Memory B cell (primary cell): ENCODE data around the gene MAP3K6.
A peak's percentile ranks its signal among the peaks of the same experiment; 100 is the strongest.
"Not testable (repeated sequence)": the region's sequence is repeated elsewhere in the genome, so short reads cannot be mapped to it uniquely, and the experiment has no call there.

Experiments used
- ATAC-seq: fragments of 150-1000 bp; cut with Tn5 transposase; 2 replicates; pipeline ENCODE4 v1.10.0; 2021; ENCODE audit warnings: low read depth, mild to moderate bottlenecking, moderate library complexity
- DNase-seq, 2 donors: peaks; one replicate each; pipeline ENCODE4 v3.0.0; 2022; ENCODE audit warnings: low spot score in 2 of 2
- H3K27ac Mint-ChIP-seq: one replicate; pipeline ENCODE4 v1.8.0; 2022; ENCODE audit warnings: mild to moderate bottlenecking, moderate library complexity, mixed read lengths
- H3K27me3 Mint-ChIP-seq: one replicate; pipeline ENCODE4 v1.8.0; 2022; ENCODE audit warnings: mixed read lengths
- H3K36me3 Mint-ChIP-seq: one replicate; pipeline ENCODE4 v1.8.0; 2022; ENCODE audit warnings: mild to moderate bottlenecking, mixed read lengths
- H3K4me1 Mint-ChIP-seq: one replicate; pipeline ENCODE4 v1.8.0; 2022; ENCODE audit warnings: mixed read lengths
- H3K4me3 Mint-ChIP-seq: one replicate; pipeline ENCODE4 v1.8.0; 2022; ENCODE audit warnings: mild to moderate bottlenecking, moderate library complexity, mixed read lengths
- H3K9me3 Mint-ChIP-seq: one replicate; pipeline ENCODE4 v1.8.0; 2022; ENCODE audit warnings: mixed read lengths

The MAP3K6 gene

GRCh38 chr1:27392778-27393635 lies 26.2 kb upstream of the MAP3K6 start:
- Mint-ChIP-seq H3K27ac (no peak overlapping the region), H3K4me3 (peak overlapping the region; percentile 57), H3K27me3 (no peaks in the 10 kb centered on the region), H3K4me1 (peaks cover 13% of the 10 kb centered on the region), H3K36me3 (no peaks in the 10 kb centered on the region), H3K9me3 (no peaks in the 10 kb centered on the region)
- ATAC-seq, result no peak
- DNase-seq, result no peak

DNA sequence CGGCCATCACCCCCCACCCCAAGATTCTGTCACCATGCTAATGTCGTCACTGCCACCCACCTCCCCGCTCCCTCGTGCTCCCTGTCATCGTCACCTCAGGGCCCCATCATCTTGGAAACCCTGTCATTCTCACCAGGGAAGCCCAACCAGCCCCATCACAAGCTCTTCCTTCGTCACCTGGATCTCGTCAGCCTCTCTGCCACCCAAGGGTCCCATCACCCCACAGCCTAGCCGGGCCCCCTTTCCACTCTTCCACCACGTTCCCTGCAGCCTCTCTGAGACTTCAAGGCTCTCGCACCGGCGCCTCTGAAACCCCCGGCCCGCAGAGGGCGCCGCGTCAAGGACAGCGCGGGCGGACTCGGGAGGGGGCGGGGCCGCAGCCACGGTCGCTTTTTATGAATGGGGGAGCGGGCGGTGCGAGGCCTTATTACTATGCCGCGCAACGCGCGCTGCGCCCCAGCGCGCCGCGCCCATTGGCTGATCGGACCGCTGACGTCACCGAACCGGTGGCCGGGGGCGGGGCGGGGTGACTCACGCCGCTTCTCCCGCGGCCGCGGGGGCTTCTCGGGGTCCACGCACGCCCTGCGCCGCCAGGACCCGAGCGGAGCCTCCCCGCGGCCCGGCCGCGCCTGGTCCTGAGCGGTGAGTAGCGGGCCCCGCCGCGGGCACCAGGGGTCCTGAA lies 25.5 kb upstream of the MAP3K6 start, which contains the start of gene GPR3:
TSS of gene GPR3 (plus strand) at position 527 of the 682 bp plus-strand sequence. CDS start 1,177 bp downstream, outside the sequence.
- H3K4me3 Mint-ChIP-seq, result peak within 1 kb of the TSS; percentile 88
- peak within 1 kb of the TSS; percentile 92 for H3K27ac Mint-ChIP-seq
- H3K4me1 Mint-ChIP-seq, result peaks cover 13% of the 10 kb centered on the region
- H3K27me3 Mint-ChIP-seq, result no peaks in the 10 kb centered on the region
- H3K9me3 Mint-ChIP-seq, result no peaks in the 10 kb centered on the region
- DNase-seq, result peak; percentile 86
- H3K36me3 Mint-ChIP-seq, result no peaks in the 10 kb centered on the region
- ATAC-seq, result peak; percentile 89

DNA sequence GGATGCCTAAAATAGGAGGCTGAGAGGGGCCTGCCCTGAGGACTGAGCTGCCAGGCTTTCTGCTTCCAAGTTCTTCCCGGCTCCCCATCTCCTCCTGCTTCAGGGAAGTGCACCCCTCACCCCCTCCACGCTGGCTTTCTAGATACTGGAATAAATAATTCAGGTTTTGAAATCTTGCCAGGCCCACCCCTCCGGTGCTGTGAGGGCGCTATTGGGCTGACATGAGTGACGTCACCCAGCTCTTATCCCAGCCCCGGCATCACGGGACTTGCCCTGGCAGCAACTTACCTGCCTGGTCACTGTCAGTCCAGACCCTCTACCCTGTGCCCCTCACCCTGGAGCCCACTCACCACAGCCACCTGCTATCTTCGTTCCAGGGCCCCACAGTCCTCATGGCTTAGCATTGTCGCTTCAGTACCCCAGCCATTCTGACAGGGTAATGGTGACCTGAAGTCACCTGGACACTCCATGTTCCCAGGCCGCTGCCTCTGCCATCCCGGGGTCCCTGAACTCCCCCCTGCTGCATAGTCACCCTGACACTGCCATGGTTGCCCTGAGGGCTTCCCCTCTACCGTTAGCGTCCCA lies 24.8 kb upstream of the MAP3K6 start:
- no peaks in the 10 kb centered on the region for H3K9me3 Mint-ChIP-seq
- peak in 1 of 2 donors; percentile 33 for DNase-seq
- H3K27ac Mint-ChIP-seq, result peak overlapping the region; percentile 92
- H3K27me3 Mint-ChIP-seq, result peaks cover 2% of the 10 kb centered on the region
- H3K36me3 Mint-ChIP-seq, result no peaks in the 10 kb centered on the region
- ATAC-seq, result no peak
- peaks cover 13% of the 10 kb centered on the region for H3K4me1 Mint-ChIP-seq
- H3K4me3 Mint-ChIP-seq, result peak overlapping the region; percentile 88

- Mint-ChIP-seq H3K36me3 (no peaks in the 10 kb centered on the region), H3K4me3 (no peak overlapping the region), H3K4me1 (peaks cover 15% of the 10 kb centered on the region), H3K27ac (no peak overlapping the region), H3K9me3 (no peaks in the 10 kb centered on the region), H3K27me3 (peaks cover 2% of the 10 kb centered on the region)
- ATAC-seq, result peak; percentile 14
- DNase-seq, result peak; percentile 70 to 79
Measured at GRCh38 chr1:27388337-27389005, 21.7 kb upstream of the MAP3K6 start.

DNA sequence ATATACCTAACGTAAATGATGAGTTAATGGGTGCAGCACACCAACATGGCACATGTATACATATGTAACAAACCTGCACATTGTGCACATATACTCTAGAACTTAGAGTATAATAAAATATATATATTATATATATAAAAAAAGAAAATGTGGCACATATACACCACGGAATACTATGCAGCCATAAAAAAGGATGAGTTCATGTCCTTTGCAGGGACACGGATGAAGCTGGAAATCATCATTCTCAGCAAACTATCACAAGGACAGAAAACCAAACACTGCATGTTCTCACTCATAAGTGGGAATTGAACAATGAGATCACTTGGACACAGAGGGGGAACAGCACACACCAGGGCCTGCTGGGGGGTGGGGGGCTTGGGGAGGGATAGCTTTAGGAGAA lies 18.0 kb upstream of the MAP3K6 start:
- not testable (repeated sequence) for DNase-seq, H3K4me3 Mint-ChIP-seq, H3K27ac Mint-ChIP-seq, H3K36me3 Mint-ChIP-seq, ATAC-seq, H3K9me3 Mint-ChIP-seq, H3K27me3 Mint-ChIP-seq
- peaks cover 11% of the 10 kb centered on the region for H3K4me1 Mint-ChIP-seq

DNA sequence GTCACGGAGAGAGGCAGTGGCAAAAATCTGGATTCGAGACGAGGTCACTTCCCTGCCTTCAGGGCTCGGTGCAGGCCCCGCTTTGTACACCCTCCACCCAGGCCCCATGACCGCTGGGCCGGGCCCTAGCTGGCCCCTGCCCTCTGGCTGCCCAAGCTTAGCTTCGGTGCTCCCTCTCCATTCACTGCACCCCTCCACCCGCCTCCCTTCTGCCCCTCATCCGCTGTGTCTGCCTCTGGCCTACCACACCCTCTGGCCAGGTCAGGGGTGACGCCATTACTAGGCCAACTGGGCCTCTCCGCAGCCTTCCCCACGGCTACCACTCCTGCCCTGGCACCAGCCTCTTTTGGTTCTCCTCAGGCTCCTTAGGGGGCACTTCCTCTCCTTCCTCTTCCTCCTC lies 16.9 kb upstream of the MAP3K6 start:
- H3K27ac Mint-ChIP-seq, result no peak overlapping the region
- no peak overlapping the region for H3K4me3 Mint-ChIP-seq
- no peak for ATAC-seq
- DNase-seq, result no peak
- H3K36me3 Mint-ChIP-seq, result no peaks in the 10 kb centered on the region
- H3K9me3 Mint-ChIP-seq, result no peaks in the 10 kb centered on the region
- H3K4me1 Mint-ChIP-seq, result peaks cover 10% of the 10 kb centered on the region
- H3K27me3 Mint-ChIP-seq, result peaks cover 2% of the 10 kb centered on the region

GRCh38 chr1:27383039-27383605 lies 16.4 kb upstream of the MAP3K6 start, which contains the start of gene CD164L2:
Gene CD164L2 (minus strand): TSS chr1:27383333. CDS start chr1:27383239, 94 bp downstream.
- Mint-ChIP-seq H3K4me3 (no peak within 1 kb of the TSS), H3K27me3 (peaks cover 2% of the 10 kb centered on the region), H3K4me1 (peaks cover 8% of the 10 kb centered on the region), H3K27ac (peak within 1 kb of the TSS; percentile 1), H3K36me3 (no peaks in the 10 kb centered on the region), H3K9me3 (no peaks in the 10 kb centered on the region)
- ATAC-seq, result peak; percentile 54
- peak in 1 of 2 donors; percentile 45 for DNase-seq

- ATAC-seq, result peak; percentile 93
- no peaks in the 10 kb centered on the region for H3K36me3 Mint-ChIP-seq
- no peak for DNase-seq
- H3K4me3 Mint-ChIP-seq, result no peak overlapping the region
- no peaks in the 10 kb centered on the region for H3K9me3 Mint-ChIP-seq
- peak overlapping the region; percentile 1 for H3K27ac Mint-ChIP-seq
- peaks cover 2% of the 10 kb centered on the region for H3K27me3 Mint-ChIP-seq
- peaks cover 8% of the 10 kb centered on the region for H3K4me1 Mint-ChIP-seq
Measured at GRCh38 chr1:27381969-27382762, 15.4 kb upstream of the MAP3K6 start.

DNA sequence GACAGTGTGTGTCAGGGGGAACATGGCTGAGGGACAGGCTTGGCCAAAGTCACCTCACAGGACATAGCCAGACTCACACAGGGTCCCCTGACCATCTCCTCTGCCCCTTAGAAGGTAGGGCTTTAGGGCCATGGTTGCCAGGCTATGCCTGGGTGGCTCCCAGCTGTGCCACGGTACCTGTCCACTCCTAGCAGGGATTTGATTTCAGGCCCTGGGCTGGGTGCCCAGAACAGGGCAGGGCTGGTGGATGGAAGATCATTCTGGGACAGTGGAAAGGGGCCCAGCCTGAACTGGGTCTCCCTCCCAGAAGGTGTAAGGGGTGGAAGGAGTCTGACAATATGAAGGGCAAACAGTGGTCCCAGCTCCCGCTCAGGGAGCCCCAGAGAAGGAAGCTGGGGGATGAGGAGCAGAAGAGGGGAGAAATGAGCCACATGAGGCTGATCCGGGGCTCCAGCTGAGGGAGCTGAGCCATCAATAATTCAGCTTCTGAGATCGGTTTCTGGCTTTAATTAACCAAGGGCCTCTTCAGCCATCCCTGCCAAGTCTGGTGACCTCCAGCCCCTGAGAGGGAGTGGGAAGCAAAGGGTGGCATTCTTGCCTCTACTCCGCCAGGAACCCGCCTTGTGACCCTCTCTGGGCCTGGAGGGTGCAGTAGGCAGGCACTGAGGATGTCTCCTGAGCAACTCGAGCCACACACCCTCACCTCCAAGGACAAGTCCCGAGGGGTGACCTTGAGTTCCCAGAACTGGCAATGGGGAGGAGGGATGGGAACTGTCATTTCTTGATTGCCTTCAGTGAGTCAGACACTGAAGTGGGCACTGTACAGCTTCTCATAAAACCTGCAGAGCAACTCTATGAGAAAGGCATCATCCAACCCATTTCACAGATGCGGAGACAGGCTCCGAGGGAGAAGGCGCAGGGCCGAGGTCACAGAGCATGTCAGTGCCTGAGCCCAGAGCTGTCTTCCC lies 14.3 kb upstream of the MAP3K6 start:
- Mint-ChIP-seq H3K4me3 (no peak overlapping the region), H3K9me3 (no peaks in the 10 kb centered on the region), H3K4me1 (peaks cover 8% of the 10 kb centered on the region), H3K36me3 (no peaks in the 10 kb centered on the region), H3K27ac (no peak overlapping the region), H3K27me3 (no peaks in the 10 kb centered on the region)
- no peak for DNase-seq
- ATAC-seq, result no peak

DNA sequence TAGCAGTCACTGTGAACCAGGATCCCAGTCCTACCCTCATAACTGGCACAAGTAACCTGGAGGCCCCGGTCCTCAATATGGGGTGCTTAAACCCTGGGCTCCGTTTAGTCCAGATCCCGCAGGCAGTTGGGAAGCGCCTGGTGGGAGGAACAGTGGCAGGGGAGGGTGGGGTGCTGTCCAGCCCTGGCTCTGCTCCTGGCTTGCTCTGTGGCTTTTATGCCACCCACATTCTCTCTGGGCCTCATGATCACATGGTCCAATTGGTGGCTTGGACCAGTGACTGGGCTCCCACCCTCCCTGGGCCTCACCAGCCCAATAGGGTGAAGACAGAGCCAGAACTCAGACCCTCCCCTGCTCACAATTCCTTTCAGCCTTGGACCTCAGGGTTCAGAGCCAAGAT lies 13.5 kb upstream of the MAP3K6 start:
- ATAC-seq (no peak), DNase-seq (no peak)
- Mint-ChIP-seq H3K4me1 (peaks cover 10% of the 10 kb centered on the region), H3K27ac (no peak overlapping the region), H3K4me3 (no peak overlapping the region), H3K9me3 (no peaks in the 10 kb centered on the region), H3K36me3 (no peaks in the 10 kb centered on the region), H3K27me3 (peaks cover 3% of the 10 kb centered on the region)

GRCh38 chr1:27379564-27380122 lies 12.9 kb upstream of the MAP3K6 start:
- ATAC-seq (no peak), DNase-seq (no peak)
- peaks cover 3% of the 10 kb centered on the region for H3K27me3 Mint-ChIP-seq
- no peak overlapping the region for H3K4me3 Mint-ChIP-seq
- no peaks in the 10 kb centered on the region for H3K36me3 Mint-ChIP-seq
- H3K4me1 Mint-ChIP-seq, result peaks cover 10% of the 10 kb centered on the region
- no peaks in the 10 kb centered on the region for H3K9me3 Mint-ChIP-seq
- H3K27ac Mint-ChIP-seq, result no peak overlapping the region
